Keratinocyte (primary cell): Measurements from ENCODE around the gene SRD5A2. TPM values are rescaled to one million over a fixed set of nuclear protein-coding genes. Genes with fewer than 3 reads are reported as not detected.

ENCODE experiments used
- DNase-seq: peaks from one replicate; pipeline ENCODE4 v3.0.0-alpha.2; 2011; ENCODE audit warnings: low read depth, missing footprints, low spot score
- FAIRE-seq: peaks from 2 replicates; lab custom pipeline; 2011; peaks lifted over from hg19 to GRCh38; lab: Jason Lieb, UNC
- H2AFZ ChIP-seq: 2 replicates; pipeline ENCODE4 v1.6.0; 2012; ENCODE audit warnings: low read length, control low read depth, inconsistent platforms; ENCODE audit not compliant: control insufficient read depth
- H3K27ac ChIP-seq: 2 replicates; pipeline ENCODE4 v1.5.1; 2011; ENCODE audit warnings: low read length; ENCODE audit not compliant: control insufficient read depth, insufficient read depth
- H3K27me3 ChIP-seq: 3 replicates; pipeline ENCODE4 v1.6.0; 2011; ENCODE audit warnings: low read length; ENCODE audit not compliant: control insufficient read depth, insufficient read depth; ENCODE audit errors: extremely low read depth
- H3K36me3 ChIP-seq, 2 experiments: 2 replicates in 1 of 2; 3 replicates in 1 of 2; pipeline ENCODE4 v1.5.1; 2011; ENCODE audit warnings: low read length in 2 of 2, mild to moderate bottlenecking in 1 of 2; ENCODE audit not compliant: control insufficient read depth in 2 of 2, insufficient read depth in 2 of 2; ENCODE audit errors: extremely low read depth in 1 of 2
- H3K4me1 ChIP-seq: 3 replicates; pipeline ENCODE4 v1.5.1; 2011; ENCODE audit warnings: low read length; ENCODE audit not compliant: control insufficient read depth, insufficient read depth; ENCODE audit errors: extremely low read depth
- H3K4me2 ChIP-seq: 3 replicates; pipeline ENCODE4 v1.6.0; 2011; ENCODE audit warnings: low read depth, low read length; ENCODE audit not compliant: control insufficient read depth, insufficient read depth; ENCODE audit errors: extremely low read depth
- H3K4me3 ChIP-seq, 3 experiments: fragments of 200-600 bp in 1 of 3; sonication (generic) in 1 of 3; 2 replicates in 2 of 3; 3 replicates in 1 of 3; pipeline ENCODE4 v1.5.1; 2011 to 2016; ENCODE audit warnings: low read length in 3 of 3, mild to moderate bottlenecking in 3 of 3, control low read depth in 2 of 3, inconsistent platforms in 1 of 3, low read depth in 1 of 3, mixed read lengths in 1 of 3, mixed run types in 1 of 3, moderate library complexity in 1 of 3; ENCODE audit not compliant: control insufficient read depth in 2 of 3, insufficient read depth in 2 of 3; ENCODE audit errors: extremely low read depth in 1 of 3
- H3K79me2 ChIP-seq: 2 replicates; pipeline ENCODE4 v1.6.0; 2012; ENCODE audit warnings: low read length; ENCODE audit not compliant: control insufficient read depth, insufficient read depth
- H3K9ac ChIP-seq: 3 replicates; pipeline ENCODE4 v1.6.0; 2011; ENCODE audit warnings: low read length; ENCODE audit not compliant: control insufficient read depth, insufficient read depth; ENCODE audit errors: extremely low read depth
- H3K9me1 ChIP-seq: 3 replicates; pipeline ENCODE4 v1.6.0; 2011; ENCODE audit warnings: low read length; ENCODE audit not compliant: control insufficient read depth, insufficient read depth; ENCODE audit errors: extremely low read depth
- H3K9me3 ChIP-seq: 2 replicates; pipeline ENCODE4 v1.5.1; 2012; ENCODE audit warnings: low read depth, low read length; ENCODE audit not compliant: control insufficient read depth
- H4K20me1 ChIP-seq: 3 replicates; pipeline ENCODE4 v1.6.0; 2011; ENCODE audit warnings: low read length; ENCODE audit not compliant: control insufficient read depth, insufficient read depth; ENCODE audit errors: extremely low read depth
- EZH2 ChIP-seq: IDR thresholded peaks from one replicate; pipeline ENCODE4 v1.6.1; 2012; ENCODE audit warnings: inconsistent platforms, mild to moderate bottlenecking, low read length, moderate library complexity
- dilution Hi-C: fragments of 300-500 bp; cut with MboI; formaldehyde crosslinking; loops from one replicate; pipeline ENCODE4 v1.7.0; 2020; ENCODE audit warnings: low sequenced_read_pairs; ENCODE audit not compliant: extremely low pct_ligation_motif_present
- polyA plus RNA-seq, 5 experiments: library from polyadenylated mRNA; depleted of rRNA in 3 of 5; stranded (reverse) in 3 of 5; stranded (forward) in 1 of 5; unstranded in 1 of 5; fragments of >200 nt; gene quantifications; 1 replicate in 1 of 5; 2 replicates in 3 of 5; 3 replicates in 1 of 5; pipeline versions ENCODE4 v1.2.1 to v1.2.3, GENCODE V29; 2011 to 2012; ENCODE audit warnings: missing spikeins in 2 of 5, low read depth in 1 of 5, low replicate concordance in 1 of 5
- TF ChIP-seq, protein P1 (sequence below), 3 experiments: IDR thresholded peaks in 1 of 3; conservative IDR thresholded peaks in 1 of 3; optimal IDR thresholded peaks in 1 of 3; 2 replicates in 2 of 3; 3 replicates in 1 of 3; pipeline versions ENCODE3 to v1.5.1; 2011; ENCODE audit warnings: low read length in 3 of 3, mild to moderate bottlenecking in 3 of 3, moderate library complexity in 2 of 3, control low read depth in 1 of 3, inconsistent platforms in 1 of 3; ENCODE audit not compliant: insufficient read depth in 2 of 3; ENCODE audit errors: extremely low read depth in 1 of 3

The SRD5A2 gene
- polyA plus RNA-seq, 1 donor (not counting 4 experiments of a cell fraction or from before 2014, with no cell fraction given) = 0.04 TPM

GRCh38 chr2:31581124-31581795 lies 522 bp upstream of the SRD5A2 start:
- H4K20me1 ChIP-seq = no peaks in the 10 kb centered on the region
- TF ChIP-seq, protein P1, sequence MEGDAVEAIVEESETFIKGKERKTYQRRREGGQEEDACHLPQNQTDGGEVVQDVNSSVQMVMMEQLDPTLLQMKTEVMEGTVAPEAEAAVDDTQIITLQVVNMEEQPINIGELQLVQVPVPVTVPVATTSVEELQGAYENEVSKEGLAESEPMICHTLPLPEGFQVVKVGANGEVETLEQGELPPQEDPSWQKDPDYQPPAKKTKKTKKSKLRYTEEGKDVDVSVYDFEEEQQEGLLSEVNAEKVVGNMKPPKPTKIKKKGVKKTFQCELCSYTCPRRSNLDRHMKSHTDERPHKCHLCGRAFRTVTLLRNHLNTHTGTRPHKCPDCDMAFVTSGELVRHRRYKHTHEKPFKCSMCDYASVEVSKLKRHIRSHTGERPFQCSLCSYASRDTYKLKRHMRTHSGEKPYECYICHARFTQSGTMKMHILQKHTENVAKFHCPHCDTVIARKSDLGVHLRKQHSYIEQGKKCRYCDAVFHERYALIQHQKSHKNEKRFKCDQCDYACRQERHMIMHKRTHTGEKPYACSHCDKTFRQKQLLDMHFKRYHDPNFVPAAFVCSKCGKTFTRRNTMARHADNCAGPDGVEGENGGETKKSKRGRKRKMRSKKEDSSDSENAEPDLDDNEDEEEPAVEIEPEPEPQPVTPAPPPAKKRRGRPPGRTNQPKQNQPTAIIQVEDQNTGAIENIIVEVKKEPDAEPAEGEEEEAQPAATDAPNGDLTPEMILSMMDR (optimal IDR thresholded peaks at IDR 0.05 in 1 of 3, IDR thresholded peaks at IDR 0.05 in 1 of 3, conservative IDR thresholded peaks at IDR 0.05 in 1 of 3; ENCODE audit: extremely low read depth in 1 of 3, insufficient read depth in 2 of 3, low read length in 3 of 3) = no peak
- TF ChIP-seq EZH2 = peak; percentile 25
- peaks cover 55% of the 10 kb centered on the region for H3K27me3 ChIP-seq
- no peaks in the 10 kb centered on the region for H3K79me2 ChIP-seq
- FAIRE-seq (no peak), DNase-seq (no peak)
- no peaks in the 10 kb centered on the region for H3K4me1 ChIP-seq
- dilution Hi-C loops = no loop called here
- no peak overlapping the region for H3K4me3 ChIP-seq
- H2AFZ ChIP-seq = no peak overlapping the region
- H3K9me1 ChIP-seq = no peaks in the 10 kb centered on the region
- no peaks in the 10 kb centered on the region for H3K36me3 ChIP-seq
- no peaks in the 10 kb centered on the region for H3K9me3 ChIP-seq
- H3K9ac ChIP-seq = no peak overlapping the region
- H3K27ac ChIP-seq = no peak overlapping the region
- H3K4me2 ChIP-seq = no peak overlapping the region

- no peak for DNase-seq
- TF ChIP-seq, protein P1 (optimal IDR thresholded peaks at IDR 0.05 in 1 of 3, IDR thresholded peaks at IDR 0.05 in 1 of 3, conservative IDR thresholded peaks at IDR 0.05 in 1 of 3; ENCODE audit: extremely low read depth in 1 of 3, insufficient read depth in 2 of 3, low read length in 3 of 3) = no peak
- no peak for TF ChIP-seq EZH2
- Histone ChIP-seq H3K4me1 (no peaks in the 10 kb centered on the region), H3K4me3 (no peak overlapping the region), H3K4me2 (no peak overlapping the region), H4K20me1 (no peaks in the 10 kb centered on the region), H3K27me3 (peaks cover 51% of the 10 kb centered on the region), H3K9ac (no peak overlapping the region), H3K9me1 (no peaks in the 10 kb centered on the region), H3K36me3 (no peaks in the 10 kb centered on the region), H3K27ac (no peak overlapping the region), H3K79me2 (no peaks in the 10 kb centered on the region), H2AFZ (no peak overlapping the region), H3K9me3 (no peaks in the 10 kb centered on the region)
- no peak for FAIRE-seq
- dilution Hi-C loops = no loop called here
Measured at GRCh38 chr2:31579996-31580320, 780 bp downstream of the SRD5A2 start.
